Fibroblast of peridontal ligament (primary cell): ENCODE measurements around the gene CSH2.
A peak's percentile ranks its signal among the peaks of the same experiment; 100 is the strongest.

Experiments
- DNase-seq: peaks from one replicate; pipeline ENCODE4 v3.0.0-alpha.2; 2010; ENCODE audit errors: extremely low read depth

Gene CSH2

GRCh38 chr17:63834431-63835166 is 38.9 kb downstream of the CSH2 start:
- DNase-seq = peak; percentile 66

- no peak for DNase-seq
Measured at GRCh38 chr17:63833741-63834373, 39.6 kb downstream of the CSH2 start.

- DNase-seq = no peak
Measured at GRCh38 chr17:63833026-63833740, 40.3 kb downstream of the CSH2 start.

- no peak for DNase-seq
Measured at GRCh38 chr17:63832455-63832854, 41.0 kb downstream of the CSH2 start.

- DNase-seq = no peak
Measured at GRCh38 chr17:63832014-63832413, 41.5 kb downstream of the CSH2 start.

- no peak for DNase-seq
Measured at GRCh38 chr17:63831505-63831904, 42.0 kb downstream of the CSH2 start.

GRCh38 chr17:63830904-63831491 is 42.5 kb downstream of the CSH2 start:
- no peak for DNase-seq

- no peak for DNase-seq
Measured at GRCh38 chr17:63830278-63830677, 43.2 kb downstream of the CSH2 start.

GRCh38 chr17:63828936-63829335 is 44.5 kb downstream of the CSH2 start:
- no peak for DNase-seq

GRCh38 chr17:63827801-63828221 is 45.7 kb downstream of the CSH2 start:
- DNase-seq = no peak

- peak; percentile 95 for DNase-seq
Measured at GRCh38 chr17:63827002-63827800, 46.3 kb downstream of the CSH2 start, which contains the start of the genes FTSJ3 and PSMC5. Gene FTSJ3 (minus strand): TSS chr17:63827663. CDS start chr17:63826902, 761 bp downstream. Gene PSMC5 (plus strand): TSS chr17:63827431. CDS start chr17:63827491, 60 bp downstream.

- no peak for DNase-seq
Measured at GRCh38 chr17:63826468-63827001, 46.9 kb downstream of the CSH2 start.

- no peak for DNase-seq
Measured at GRCh38 chr17:63824362-63824761, 49.1 kb downstream of the CSH2 start.

GRCh38 chr17:63823659-63824331 is 49.7 kb downstream of the CSH2 start:
- no peak for DNase-seq

GRCh38 chr17:63822537-63822936 is 50.9 kb downstream of the CSH2 start:
- DNase-seq = no peak
